OCI-LY1 (cell line): ENCODE measurements around the gene BPNT1.
A peak's percentile ranks its signal among the peaks of the same experiment; 100 is the strongest.
"Not testable (repeated sequence)": the region's sequence is repeated elsewhere in the genome, so short reads cannot be mapped to it uniquely, and the experiment has no call there.

ENCODE experiments used
- H2AFZ ChIP-seq: fragments of 200-600 bp; sonication (generic), shearing (Covaris generic); 2 replicates; pipeline ENCODE4 v1.6.0; 2014; ENCODE audit warnings: antibody characterized with exemption, mild to moderate bottlenecking, low read length
- H3F3A ChIP-seq: fragments of 200-600 bp; sonication (generic), shearing (Covaris generic); 2 replicates; pipeline ENCODE4 v1.6.0; 2014; ENCODE audit warnings: mild to moderate bottlenecking, antibody characterized with exemption, low read length, moderate library complexity; ENCODE audit not compliant: insufficient read depth
- H3K27ac ChIP-seq: fragments of 200-600 bp; sonication (generic); 2 replicates; pipeline ENCODE4 v1.5.1; 2014; ENCODE audit warnings: low read length, mixed run types, mild to moderate bottlenecking, low read depth; ENCODE audit not compliant: poor library complexity, severe bottlenecking
- H3K27me3 ChIP-seq: fragments of 200-600 bp; sonication (generic); 2 replicates; pipeline ENCODE4 v1.6.0; 2014; ENCODE audit warnings: antibody characterized with exemption, mild to moderate bottlenecking, low read length, moderate library complexity; ENCODE audit not compliant: insufficient read depth
- H3K36me3 ChIP-seq: fragments of 200-600 bp; sonication (generic); 2 replicates; pipeline ENCODE4 v1.6.1; 2014; ENCODE audit warnings: mild to moderate bottlenecking, antibody characterized with exemption, low read length, moderate library complexity, mixed read lengths; ENCODE audit not compliant: insufficient read depth
- H3K4me1 ChIP-seq: fragments of 200-600 bp; sonication (generic); 2 replicates; pipeline ENCODE4 v1.5.1; 2014; ENCODE audit warnings: mild to moderate bottlenecking, low read length, moderate library complexity; ENCODE audit not compliant: insufficient read depth, severe bottlenecking
- H3K4me2 ChIP-seq: fragments of 200-600 bp; sonication (generic), shearing (Covaris generic); 2 replicates; pipeline ENCODE4 v1.6.1; 2014; ENCODE audit warnings: low read length
- H3K4me3 ChIP-seq: fragments of 200-600 bp; sonication (generic); 2 replicates; pipeline ENCODE4 v1.5.1; 2014; ENCODE audit warnings: low read length, low read depth, mild to moderate bottlenecking, mixed read lengths; ENCODE audit not compliant: poor library complexity, severe bottlenecking
- H3K79me2 ChIP-seq: fragments of 200-600 bp; shearing (Covaris generic); 2 replicates; pipeline ENCODE4 v1.6.1; 2016; ENCODE audit warnings: mixed run types, low read length, mixed read lengths; ENCODE audit not compliant: insufficient read depth
- H3K9ac ChIP-seq: fragments of 200-600 bp; sonication (generic), shearing (Covaris generic); 2 replicates; pipeline ENCODE4 v1.6.1; 2014; ENCODE audit warnings: mild to moderate bottlenecking, low read length, mixed read lengths
- H3K9me2 ChIP-seq: fragments of 200-600 bp; sonication (generic), shearing (Covaris generic); 2 replicates; pipeline ENCODE4 v1.6.1; 2014; ENCODE audit warnings: low read depth, mild to moderate bottlenecking, low read length, mixed read lengths
- H3K9me3 ChIP-seq: fragments of 200-600 bp; shearing (Covaris generic); 2 replicates; pipeline ENCODE4 v1.6.1; 2014; ENCODE audit warnings: low read length, mixed read lengths
- H4K20me1 ChIP-seq: fragments of 200-600 bp; sonication (generic), shearing (Covaris generic); 2 replicates; pipeline ENCODE4 v1.6.0; 2016; ENCODE audit warnings: mild to moderate bottlenecking, low read length; ENCODE audit not compliant: insufficient read depth
- EZH2 ChIP-seq: fragments of 200-600 bp; sonication (generic), shearing (Covaris generic); IDR thresholded peaks from 2 replicates; pipeline ENCODE4 v1.8.0; 2017; ENCODE audit warnings: borderline replicate concordance, mixed run types, mild to moderate bottlenecking, antibody characterized with exemption, low read length, moderate library complexity, mixed read lengths
- TF ChIP-seq, protein P1 (sequence below): fragments of 200-600 bp; sonication (generic), shearing (Covaris generic); IDR thresholded peaks from 2 replicates; pipeline ENCODE4 v1.5.1; 2017; ENCODE audit warnings: mild to moderate bottlenecking, antibody characterized with exemption, low read length, moderate library complexity, mixed read lengths

Gene BPNT1

DNA sequence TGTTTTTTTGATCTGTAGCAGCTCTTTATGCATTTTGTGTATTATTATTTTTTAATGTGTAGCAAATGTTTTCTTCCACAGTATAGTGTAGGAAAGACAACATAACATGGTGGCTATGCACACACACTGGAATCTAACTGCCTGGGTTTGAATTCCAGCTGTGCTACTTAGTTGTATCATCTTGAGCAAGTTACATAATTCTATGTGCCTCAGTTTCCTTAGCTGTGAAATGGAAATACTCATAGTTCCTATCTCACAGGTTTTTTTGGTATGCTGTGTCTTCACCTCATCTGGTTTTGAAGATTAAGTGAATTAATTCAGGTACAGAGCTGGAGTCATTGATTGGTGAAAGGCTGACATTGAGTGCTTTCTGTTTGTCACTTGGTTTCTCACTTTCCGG, 3.1 kb upstream of the BPNT1 start:
- H3K27ac ChIP-seq: no peak overlapping the region
- H3K79me2 ChIP-seq: peaks cover 6% of the 10 kb centered on the region; the same call in 1 of the 2 replicates
- H3K9ac ChIP-seq: no peak overlapping the region
- H2AFZ ChIP-seq: no peak overlapping the region
- no peaks in the 10 kb centered on the region for H3K9me2 ChIP-seq
- no peaks in the 10 kb centered on the region for H3K9me3 ChIP-seq
- peaks cover 19% of the 10 kb centered on the region for H3K36me3 ChIP-seq
- H3F3A ChIP-seq: 0 out of 2 replicates have a peak, but pooled peaks cover 7% of the 10 kb centered on the region
- no peak overlapping the region for H3K4me3 ChIP-seq
- no peaks in the 10 kb centered on the region for H4K20me1 ChIP-seq
- TF ChIP-seq, protein P1, sequence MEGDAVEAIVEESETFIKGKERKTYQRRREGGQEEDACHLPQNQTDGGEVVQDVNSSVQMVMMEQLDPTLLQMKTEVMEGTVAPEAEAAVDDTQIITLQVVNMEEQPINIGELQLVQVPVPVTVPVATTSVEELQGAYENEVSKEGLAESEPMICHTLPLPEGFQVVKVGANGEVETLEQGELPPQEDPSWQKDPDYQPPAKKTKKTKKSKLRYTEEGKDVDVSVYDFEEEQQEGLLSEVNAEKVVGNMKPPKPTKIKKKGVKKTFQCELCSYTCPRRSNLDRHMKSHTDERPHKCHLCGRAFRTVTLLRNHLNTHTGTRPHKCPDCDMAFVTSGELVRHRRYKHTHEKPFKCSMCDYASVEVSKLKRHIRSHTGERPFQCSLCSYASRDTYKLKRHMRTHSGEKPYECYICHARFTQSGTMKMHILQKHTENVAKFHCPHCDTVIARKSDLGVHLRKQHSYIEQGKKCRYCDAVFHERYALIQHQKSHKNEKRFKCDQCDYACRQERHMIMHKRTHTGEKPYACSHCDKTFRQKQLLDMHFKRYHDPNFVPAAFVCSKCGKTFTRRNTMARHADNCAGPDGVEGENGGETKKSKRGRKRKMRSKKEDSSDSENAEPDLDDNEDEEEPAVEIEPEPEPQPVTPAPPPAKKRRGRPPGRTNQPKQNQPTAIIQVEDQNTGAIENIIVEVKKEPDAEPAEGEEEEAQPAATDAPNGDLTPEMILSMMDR: no peak
- TF ChIP-seq EZH2: no peak
- no peak overlapping the region for H3K4me2 ChIP-seq
- H3K4me1 ChIP-seq: peaks cover 18% of the 10 kb centered on the region
- no peaks in the 10 kb centered on the region for H3K27me3 ChIP-seq

DNA sequence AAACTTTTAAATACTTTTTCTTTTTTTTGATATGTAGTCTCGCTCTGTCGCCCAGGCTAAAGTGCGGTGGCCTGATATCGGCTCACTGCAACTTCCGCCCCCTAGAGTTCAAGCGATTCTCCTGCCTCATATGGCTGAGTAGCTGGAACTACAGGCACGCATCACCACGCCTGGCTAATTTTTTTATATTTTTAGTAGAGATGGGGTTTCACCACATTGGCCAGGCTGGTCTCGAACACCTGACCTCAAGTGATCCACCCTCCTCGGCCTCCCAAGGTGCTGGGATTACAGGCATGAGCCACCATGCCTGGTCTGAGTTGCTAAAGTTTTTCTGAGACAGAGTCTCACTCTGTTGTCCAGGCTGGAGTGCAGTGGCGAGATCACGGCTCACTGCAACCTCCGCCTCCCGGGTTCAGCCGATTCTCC, 3.3 kb downstream of the BPNT1 start:
- H3K9ac ChIP-seq, H2AFZ ChIP-seq, H4K20me1 ChIP-seq, H3K9me3 ChIP-seq, H3K9me2 ChIP-seq, H3F3A ChIP-seq, H3K27me3 ChIP-seq: not testable (repeated sequence)
- Histone ChIP-seq H3K4me3 (peak overlapping the region; percentile 23), H3K36me3 (peaks cover 21% of the 10 kb centered on the region), H3K4me2 (peak overlapping the region; percentile 6), H3K27ac (peak overlapping the region; percentile 64), H3K79me2 (peaks cover 14% of the 10 kb centered on the region), H3K4me1 (peaks cover 16% of the 10 kb centered on the region)
- TF ChIP-seq, protein P1: peak; percentile 52; the same call in 1 of the 2 replicates

DNA sequence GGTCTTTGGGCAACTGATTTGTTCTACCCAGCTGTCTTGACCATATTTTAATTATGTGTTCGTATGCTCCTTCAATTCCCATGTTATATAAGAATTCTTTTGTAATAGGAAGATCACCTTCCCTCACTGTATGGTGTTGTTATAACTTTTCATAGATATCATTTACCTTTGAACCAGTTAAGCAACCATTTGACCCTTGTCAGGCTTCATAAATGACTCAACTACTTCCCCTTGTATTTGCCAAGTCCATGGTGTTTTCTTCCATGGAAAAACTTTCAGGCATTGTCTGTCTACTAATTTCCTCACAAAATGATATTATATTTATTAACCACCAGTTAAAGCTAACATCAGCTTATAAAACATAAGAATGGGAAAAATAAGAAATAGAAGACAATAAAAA, 5.1 kb downstream of the BPNT1 start:
- H3K27me3 ChIP-seq: no peaks in the 10 kb centered on the region
- H3F3A ChIP-seq: no peaks in the 10 kb centered on the region
- no peak overlapping the region for H3K4me3 ChIP-seq
- no peaks in the 10 kb centered on the region for H3K9me3 ChIP-seq
- peaks cover 13% of the 10 kb centered on the region for H3K79me2 ChIP-seq
- no peak for TF ChIP-seq EZH2
- TF ChIP-seq, protein P1: no peak
- H3K27ac ChIP-seq: no peak overlapping the region
- no peaks in the 10 kb centered on the region for H4K20me1 ChIP-seq
- no peak overlapping the region for H3K4me2 ChIP-seq
- H3K36me3 ChIP-seq: peaks cover 24% of the 10 kb centered on the region
- H3K4me1 ChIP-seq: peaks cover 16% of the 10 kb centered on the region
- no peaks in the 10 kb centered on the region for H3K9me2 ChIP-seq
- H2AFZ ChIP-seq: no peak overlapping the region
- no peak overlapping the region for H3K9ac ChIP-seq
